Effector memory CD8-positive, alpha-beta T cell (primary cell): Measurements from ENCODE around the gene APPBP2.
A peak's percentile ranks its signal among the peaks of the same experiment; 100 is the strongest.

Source experiments
- ATAC-seq: fragments of 150-1000 bp; cut with Tn5 transposase; replicated peaks from 2 replicates; pipeline ENCODE4 v1.10.0; 2021; ENCODE audit warnings: mild to moderate bottlenecking, moderate library complexity
- DNase-seq, 3 experiments: peaks; one replicate each; pipeline ENCODE4 v3.0.0; 2021
- H3K27ac Mint-ChIP-seq, 2 donors: one replicate each; pipeline ENCODE4 v1.8.0; 2022; ENCODE audit warnings: mild to moderate bottlenecking in 2 of 2, mixed read lengths in 2 of 2, moderate library complexity in 2 of 2
- H3K27me3 Mint-ChIP-seq, 2 donors: one replicate each; pipeline ENCODE4 v1.8.0; 2022; ENCODE audit warnings: mixed read lengths in 2 of 2
- H3K36me3 Mint-ChIP-seq: one replicate; pipeline ENCODE4 v1.8.0; 2022; ENCODE audit warnings: mild to moderate bottlenecking, moderate library complexity, mixed read lengths; ENCODE audit not compliant: insufficient read depth
- H3K4me1 Mint-ChIP-seq, 2 donors: one replicate each; pipeline ENCODE4 v1.8.0; 2022; ENCODE audit warnings: low read depth in 2 of 2, mixed read lengths in 2 of 2
- H3K4me3 Mint-ChIP-seq, 2 donors: one replicate each; pipeline ENCODE4 v1.8.0; 2022; ENCODE audit warnings: mild to moderate bottlenecking in 2 of 2, mixed read lengths in 2 of 2, moderate library complexity in 2 of 2
- H3K9me3 Mint-ChIP-seq, 2 donors: one replicate each; pipeline ENCODE4 v1.8.0; 2022; ENCODE audit warnings: mixed read lengths in 2 of 2

APPBP2 gene

DNA sequence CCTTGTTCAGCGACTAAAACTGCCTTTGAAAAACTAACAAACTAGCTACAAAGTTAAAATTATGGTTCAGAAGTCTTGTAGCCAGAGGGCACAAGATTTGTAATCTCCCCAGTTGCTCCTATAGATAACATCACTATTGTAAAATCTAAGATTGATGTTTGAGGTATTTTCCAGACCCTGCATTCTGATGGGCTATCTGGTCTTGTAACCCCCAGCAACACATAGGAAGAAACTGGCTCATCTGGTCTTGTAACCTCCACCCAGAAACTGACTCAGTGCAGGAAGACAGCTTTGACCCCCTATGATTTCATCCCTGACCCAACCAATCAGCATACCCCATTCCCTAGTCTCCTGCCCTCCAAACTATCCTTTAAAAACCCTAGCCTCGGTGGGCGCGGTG, 116.0 kb downstream of the APPBP2 start:
- DNase-seq (no peak), ATAC-seq (no peak)
- Mint-ChIP-seq H3K27ac (no peak overlapping the region), H3K4me3 (no peak overlapping the region), H3K36me3 (no peaks in the 10 kb centered on the region), H3K27me3 (peaks cover 8 to 44% of the 10 kb centered on the region in 2 donors), H3K4me1 (no peaks in the 10 kb centered on the region), H3K9me3 (no peaks in the 10 kb centered on the region)

DNA sequence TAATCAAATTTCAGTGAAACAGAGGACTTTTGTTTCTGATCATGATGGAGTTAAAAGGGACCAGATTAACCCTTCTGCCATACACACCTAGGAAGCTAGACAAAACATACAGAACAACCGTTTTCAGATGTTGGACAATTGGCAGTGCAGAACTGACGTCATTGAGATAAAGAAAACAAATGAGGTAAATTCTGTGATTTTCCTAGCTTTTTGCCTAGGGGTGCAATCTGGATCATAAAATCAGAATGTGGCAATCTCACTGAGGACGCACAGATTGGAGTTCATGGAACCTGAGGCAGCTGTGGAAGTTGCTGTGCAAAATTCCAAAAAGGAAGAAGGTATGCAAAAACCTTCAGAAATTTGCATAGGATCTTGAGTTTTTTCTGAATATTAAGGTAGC, 119.2 kb downstream of the APPBP2 start:
- Mint-ChIP-seq H3K27ac (no peak overlapping the region), H3K36me3 (peaks cover 3% of the 10 kb centered on the region), H3K9me3 (no peaks in the 10 kb centered on the region), H3K4me1 (no peaks in the 10 kb centered on the region), H3K4me3 (no peak overlapping the region), H3K27me3 (peaks cover 8 to 32% of the 10 kb centered on the region in 2 donors)
- DNase-seq (no peak), ATAC-seq (no peak)

DNA sequence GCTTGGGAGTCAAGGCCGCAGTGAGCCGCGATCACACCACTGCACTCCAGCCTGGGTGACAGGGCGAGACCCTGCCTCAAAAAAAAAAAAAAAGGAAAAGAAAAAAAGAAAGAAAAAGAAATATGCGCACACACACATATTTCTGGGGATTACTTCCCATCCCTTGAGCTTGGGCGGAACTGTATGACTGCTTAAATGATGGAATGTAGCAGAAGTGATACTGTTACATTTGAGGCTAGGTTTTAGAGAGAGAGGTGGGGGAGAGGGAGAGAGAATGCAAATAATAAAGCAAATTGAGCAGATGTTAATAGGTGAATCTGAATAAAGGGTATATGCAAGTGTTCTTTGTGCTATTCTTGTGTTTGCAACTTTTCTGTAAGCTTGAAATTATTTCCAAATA, 122.1 kb downstream of the APPBP2 start:
- peaks cover 0 to 5% of the 10 kb centered on the region in 2 donors for H3K4me1 Mint-ChIP-seq
- ATAC-seq (no peak), DNase-seq (no peak)
- no peak overlapping the region for H3K27ac Mint-ChIP-seq
- H3K36me3 Mint-ChIP-seq: peaks cover 8% of the 10 kb centered on the region
- no peak overlapping the region for H3K4me3 Mint-ChIP-seq
- H3K27me3 Mint-ChIP-seq: peaks cover 8 to 18% of the 10 kb centered on the region in 2 donors
- no peaks in the 10 kb centered on the region for H3K9me3 Mint-ChIP-seq

DNA sequence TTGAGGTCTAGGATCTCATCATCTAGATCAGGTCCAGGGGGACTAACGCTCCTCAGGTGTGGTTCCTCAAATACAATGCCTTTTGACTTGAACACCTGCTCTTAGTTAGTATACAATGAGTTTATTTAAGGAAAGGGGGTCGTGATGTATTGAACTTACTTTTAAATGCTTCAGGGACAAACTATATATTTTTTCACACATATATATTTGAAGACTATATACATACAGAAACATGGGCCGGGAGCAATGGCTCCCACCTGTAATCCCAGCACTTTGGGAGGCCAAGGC, 122.6 kb downstream of the APPBP2 start:
- Mint-ChIP-seq H3K27me3 (peaks cover 8 to 14% of the 10 kb centered on the region in 2 donors), H3K27ac (no peak overlapping the region), H3K4me3 (no peak overlapping the region), H3K9me3 (no peaks in the 10 kb centered on the region), H3K4me1 (peaks cover 0 to 5% of the 10 kb centered on the region in 2 donors), H3K36me3 (peaks cover 8% of the 10 kb centered on the region)
- DNase-seq (no peak), ATAC-seq (no peak)

DNA sequence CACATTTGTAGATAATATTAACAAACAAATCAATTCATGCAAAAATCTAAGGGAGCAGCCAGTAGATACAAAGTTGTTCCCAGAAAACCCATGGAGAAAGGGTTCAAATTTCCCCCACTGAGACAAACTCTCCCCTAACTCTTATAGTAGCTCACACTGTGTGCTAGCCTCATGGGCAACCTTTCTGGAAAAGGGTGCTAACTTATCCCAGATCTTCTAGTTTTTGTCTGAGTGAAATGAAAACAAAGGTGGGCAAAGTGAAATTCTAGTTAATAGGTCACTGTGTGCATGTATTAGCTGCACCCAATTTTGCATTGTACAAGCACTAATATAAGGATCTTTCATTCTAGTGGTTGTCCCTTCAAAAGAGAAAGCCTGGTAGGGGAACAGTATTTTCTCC, 124.2 kb downstream of the APPBP2 start:
- Mint-ChIP-seq H3K9me3 (no peaks in the 10 kb centered on the region), H3K27me3 (peaks cover 4 to 6% of the 10 kb centered on the region in 2 donors), H3K36me3 (peaks cover 8% of the 10 kb centered on the region), H3K4me3 (no peak overlapping the region), H3K4me1 (peaks cover 0 to 5% of the 10 kb centered on the region in 2 donors), H3K27ac (no peak overlapping the region)
- ATAC-seq (no peak), DNase-seq (no peak)

DNA sequence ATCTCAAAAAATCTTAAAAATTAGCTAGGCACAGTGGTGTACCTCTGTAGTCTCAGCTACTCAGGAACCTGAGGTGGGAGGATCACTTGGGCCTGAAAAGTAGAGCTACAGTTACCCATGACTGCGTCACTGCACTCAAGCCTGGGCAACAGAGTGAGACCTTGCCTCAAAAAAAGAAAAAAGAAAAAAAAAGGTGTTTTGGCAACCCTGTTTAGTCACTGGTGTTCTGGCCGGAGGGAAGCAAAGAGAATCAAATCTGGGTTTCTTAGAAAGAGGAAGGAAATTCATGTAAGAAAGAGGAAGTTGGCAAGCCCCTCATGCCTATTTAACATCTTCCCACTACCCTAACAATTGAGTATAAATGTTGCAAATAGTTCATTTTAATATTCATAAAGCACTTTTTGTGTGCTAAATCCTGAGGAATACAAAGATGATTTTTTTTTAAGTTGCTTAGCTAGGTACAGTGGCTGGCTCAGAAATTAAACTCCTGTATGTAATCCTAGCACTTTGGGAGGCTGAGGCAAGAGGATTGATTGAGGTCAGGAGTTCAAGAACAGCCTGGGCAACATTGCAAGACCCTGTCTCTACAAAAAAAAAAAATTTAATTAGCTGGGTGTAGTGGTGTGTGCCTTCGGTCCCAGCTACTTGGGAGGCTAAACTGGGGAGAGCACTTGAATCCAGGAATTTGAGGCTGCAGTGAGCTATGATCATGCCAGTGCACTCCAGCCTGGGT, 127.6 kb downstream of the APPBP2 start:
- H3K36me3 Mint-ChIP-seq: peaks cover 5% of the 10 kb centered on the region
- H3K27ac Mint-ChIP-seq: no peak overlapping the region
- no peak overlapping the region for H3K4me3 Mint-ChIP-seq
- H3K4me1 Mint-ChIP-seq: peaks cover 0 to 5% of the 10 kb centered on the region in 2 donors
- no peak for DNase-seq
- H3K9me3 Mint-ChIP-seq: no peaks in the 10 kb centered on the region
- peak; percentile 69 for ATAC-seq
- no peaks in the 10 kb centered on the region for H3K27me3 Mint-ChIP-seq

DNA sequence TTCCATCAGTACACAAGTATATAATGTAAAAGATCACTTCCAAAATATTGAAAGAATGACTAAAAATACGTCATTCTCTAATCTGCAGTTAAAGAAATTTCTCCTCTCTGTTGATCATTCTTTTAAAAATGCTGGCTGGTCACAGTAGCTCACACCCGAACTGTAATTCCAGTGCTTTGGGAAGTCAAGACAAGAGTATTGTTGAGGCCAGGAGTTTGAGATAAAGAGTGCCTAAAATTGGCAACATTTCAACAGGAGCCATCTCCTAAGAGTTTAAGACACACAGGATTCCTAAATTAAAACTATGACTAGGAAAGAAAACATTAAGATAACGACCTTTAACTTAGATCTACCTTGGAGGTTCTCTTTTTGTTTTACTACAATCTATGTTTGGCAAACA, 129.6 kb downstream of the APPBP2 start:
- no peaks in the 10 kb centered on the region for H3K9me3 Mint-ChIP-seq
- ATAC-seq (no peak), DNase-seq (no peak)
- H3K4me3 Mint-ChIP-seq: no peak overlapping the region
- no peaks in the 10 kb centered on the region for H3K27me3 Mint-ChIP-seq
- no peak overlapping the region for H3K27ac Mint-ChIP-seq
- H3K4me1 Mint-ChIP-seq: peaks cover 8 to 14% of the 10 kb centered on the region in 2 donors
- peaks cover 18% of the 10 kb centered on the region for H3K36me3 Mint-ChIP-seq

DNA sequence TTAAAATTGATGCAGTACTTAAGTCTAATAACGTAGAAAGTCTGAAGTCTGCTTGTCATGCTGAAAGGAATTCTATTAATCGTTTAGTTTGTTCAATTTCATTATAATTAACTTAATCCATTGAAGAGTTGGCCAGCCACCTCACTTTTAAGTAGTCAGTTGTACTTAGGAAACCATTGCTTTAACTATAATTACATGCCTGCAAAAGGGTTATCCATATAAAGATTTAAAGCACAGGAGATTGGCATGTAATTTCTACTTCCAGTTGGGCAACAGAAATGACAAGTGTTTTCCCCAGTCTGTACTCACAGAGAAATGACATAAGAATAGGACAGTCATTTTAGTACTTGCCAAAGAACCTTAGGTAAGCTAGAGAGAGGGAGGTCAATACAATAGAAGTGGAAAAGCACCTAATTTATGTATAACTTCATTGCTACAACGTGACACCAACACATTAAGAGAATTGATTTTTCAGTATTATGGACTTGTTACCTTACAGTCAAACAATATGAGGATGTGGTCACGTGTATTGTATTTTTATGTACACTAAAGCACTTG, 130.5 kb downstream of the APPBP2 start:
- Mint-ChIP-seq H3K4me1 (peaks cover 15 to 18% of the 10 kb centered on the region in 2 donors), H3K27ac (no peak overlapping the region)

DNA sequence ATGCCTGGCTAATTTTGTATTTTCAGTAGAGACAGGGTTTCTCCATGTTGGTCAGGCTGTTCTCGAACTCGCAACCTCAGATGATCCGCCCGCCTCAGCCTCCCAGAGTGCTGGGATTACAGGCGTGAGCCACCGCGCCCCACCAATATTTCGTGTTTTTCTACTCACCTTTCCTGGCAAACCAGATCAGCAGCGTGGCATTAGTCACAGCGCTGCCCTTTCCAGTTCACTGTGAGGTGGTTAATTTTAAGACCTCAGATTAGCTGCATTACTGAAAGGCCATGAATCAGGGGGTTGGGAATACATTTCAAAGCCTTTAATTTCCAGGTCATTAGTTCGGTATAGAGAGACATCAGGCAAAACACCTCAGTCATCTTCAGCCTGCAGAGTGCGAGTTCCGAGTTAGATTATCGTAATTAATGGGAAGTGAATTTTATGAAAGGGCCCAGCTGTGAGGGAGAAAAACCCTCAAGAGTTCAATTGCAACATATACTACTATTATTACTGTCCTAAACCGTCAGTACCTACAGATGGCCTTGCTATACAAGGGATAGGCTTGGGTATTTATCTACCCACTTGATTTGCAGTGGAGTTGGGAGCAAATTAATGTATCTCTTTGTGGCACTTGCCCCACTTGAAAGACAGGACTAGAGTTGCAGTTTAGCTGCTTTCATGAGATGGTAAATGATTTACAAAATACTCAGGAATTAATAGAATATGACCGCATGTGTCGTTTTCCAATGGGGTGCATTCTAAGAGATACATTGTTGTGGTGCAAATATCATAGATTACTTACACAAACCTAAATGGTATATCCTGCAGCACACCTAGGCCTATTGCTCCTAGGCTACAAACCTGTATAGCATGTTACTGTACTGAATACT, 132.0 kb downstream of the APPBP2 start:
- H3K4me1 Mint-ChIP-seq: peaks cover 20 to 26% of the 10 kb centered on the region in 2 donors
- H3K36me3 Mint-ChIP-seq: peaks cover 16% of the 10 kb centered on the region
- H3K9me3 Mint-ChIP-seq: no peaks in the 10 kb centered on the region
- DNase-seq: no peak
- no peak for ATAC-seq
- H3K4me3 Mint-ChIP-seq: no peak overlapping the region
- no peaks in the 10 kb centered on the region for H3K27me3 Mint-ChIP-seq
- no peak overlapping the region for H3K27ac Mint-ChIP-seq

More for the DNA sequence above, 130.5 kb downstream of the APPBP2 start:
- peaks cover 16% of the 10 kb centered on the region for H3K36me3 Mint-ChIP-seq
- H3K4me3 Mint-ChIP-seq: no peak overlapping the region
- no peaks in the 10 kb centered on the region for H3K27me3 Mint-ChIP-seq
- H3K9me3 Mint-ChIP-seq: no peaks in the 10 kb centered on the region
- ATAC-seq (no peak), DNase-seq (no peak)
